Inflammatory macrophage treated with lipopolysaccharide for 4 hours (primary cell): Measurements from ENCODE around the gene STARD4.

Source experiments
- DNase-seq: peaks from one replicate; pipeline ENCODE4 v3.0.0-alpha.2; 2020

STARD4 gene

DNA sequence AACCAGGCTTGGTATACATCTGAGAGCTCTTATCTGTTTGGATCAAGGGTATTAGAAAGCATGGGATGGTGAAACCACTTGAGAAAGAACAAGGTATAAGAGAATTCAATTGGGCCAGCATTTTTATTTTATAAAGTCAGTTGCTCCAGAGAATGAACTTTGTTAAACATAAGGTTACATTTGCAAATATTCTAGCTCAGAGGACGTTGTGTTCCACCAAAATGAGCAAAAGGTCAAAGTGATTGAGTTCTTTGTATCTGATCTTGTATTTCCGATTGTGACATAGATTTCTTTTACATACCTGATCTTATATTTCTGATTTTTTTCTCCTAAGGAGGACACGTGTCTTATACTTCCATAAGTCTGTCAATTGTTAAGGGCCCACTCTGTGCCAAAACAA, 8.6 kb upstream of the STARD4 start:
- no peak for DNase-seq

DNA sequence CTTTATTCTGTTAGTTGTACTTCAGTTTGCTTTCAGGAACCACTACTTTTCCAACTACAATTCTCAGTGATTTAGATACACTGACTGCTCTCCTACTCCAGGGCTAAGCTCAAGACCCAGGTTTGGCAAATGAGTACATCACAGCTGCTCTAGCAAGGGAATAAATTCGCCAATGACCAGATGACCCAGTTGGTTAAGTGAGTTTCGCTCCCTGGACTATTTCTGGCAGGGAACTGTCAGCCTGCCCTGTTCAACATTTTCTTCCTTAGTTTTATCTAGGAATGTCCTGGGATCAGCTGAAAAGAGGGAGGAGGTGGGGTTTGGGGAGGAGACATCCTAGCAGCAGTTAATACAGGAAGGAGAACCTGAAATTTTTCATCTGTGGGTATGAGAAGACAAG, 6.4 kb upstream of the STARD4 start:
- DNase-seq, result no peak

DNA sequence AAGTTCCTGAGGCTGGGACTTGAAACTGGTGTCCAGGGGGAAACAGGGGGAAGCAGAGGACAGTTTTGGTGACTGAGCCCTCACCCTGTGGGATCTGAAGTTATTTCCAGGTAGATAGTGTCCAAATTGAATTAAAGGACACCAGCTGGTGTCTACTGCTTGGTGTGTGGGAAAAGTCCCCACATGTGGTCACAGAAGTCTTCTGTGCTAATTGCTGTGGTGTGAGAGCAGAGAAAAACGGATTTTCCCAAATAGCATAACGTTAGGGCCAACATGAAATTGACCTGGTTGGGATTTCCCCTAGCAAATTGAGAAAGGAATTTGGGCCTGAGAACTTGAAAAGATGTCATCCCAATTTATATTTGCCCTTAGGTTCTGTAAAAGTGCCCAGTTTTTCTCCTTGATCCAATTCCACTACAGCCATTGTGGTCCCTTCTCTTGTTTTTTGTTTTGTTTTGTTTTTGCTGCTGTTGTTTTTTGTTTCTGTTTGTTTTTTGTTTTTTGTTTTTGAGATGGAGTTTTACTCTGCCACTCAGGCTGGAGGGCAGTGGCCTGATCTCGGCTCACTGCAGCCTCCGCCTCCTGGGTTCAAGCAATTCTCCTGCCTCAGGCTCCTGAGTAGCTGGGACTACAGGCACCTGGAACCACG, 5.6 kb upstream of the STARD4 start:
- peak; percentile 91 for DNase-seq

GRCh38 chr5:111514087-111514486, 1.8 kb upstream of the STARD4 start:
- no peak for DNase-seq

GRCh38 chr5:111513131-111513520, 791 bp upstream of the STARD4 start:
- peak; percentile 93 for DNase-seq

DNA sequence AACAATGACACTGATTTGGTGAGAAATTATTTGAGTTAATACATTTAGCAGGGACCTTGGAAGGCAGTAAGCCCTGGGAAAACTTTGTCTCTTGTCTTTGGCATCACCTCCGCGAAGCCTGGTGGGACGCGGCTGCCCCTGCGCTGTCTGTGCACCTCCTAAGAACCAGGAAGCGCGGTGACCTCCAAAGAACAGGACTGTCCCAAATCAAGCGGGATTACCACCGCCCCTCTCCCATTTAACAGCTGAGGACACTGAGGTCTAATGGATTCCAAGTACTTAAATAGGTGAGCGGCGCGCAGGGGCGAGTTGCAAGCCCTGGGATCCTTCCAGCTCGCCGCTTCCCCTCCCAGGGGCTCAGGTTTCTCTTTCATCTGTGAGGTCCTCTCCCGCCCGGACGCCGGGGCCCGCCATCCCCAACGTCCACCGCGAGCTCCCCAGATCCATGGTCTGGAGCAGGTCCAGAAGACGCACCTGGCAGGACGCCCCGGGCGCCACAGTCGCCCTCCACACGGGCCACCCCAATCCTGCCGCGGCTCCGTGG, 432 bp downstream of the STARD4 start:
- DNase-seq, result peak; percentile 47

- no peak for DNase-seq
These were observed 1.0 kb downstream of the STARD4 start for GRCh38 chr5:111511174-111511830.

DNA sequence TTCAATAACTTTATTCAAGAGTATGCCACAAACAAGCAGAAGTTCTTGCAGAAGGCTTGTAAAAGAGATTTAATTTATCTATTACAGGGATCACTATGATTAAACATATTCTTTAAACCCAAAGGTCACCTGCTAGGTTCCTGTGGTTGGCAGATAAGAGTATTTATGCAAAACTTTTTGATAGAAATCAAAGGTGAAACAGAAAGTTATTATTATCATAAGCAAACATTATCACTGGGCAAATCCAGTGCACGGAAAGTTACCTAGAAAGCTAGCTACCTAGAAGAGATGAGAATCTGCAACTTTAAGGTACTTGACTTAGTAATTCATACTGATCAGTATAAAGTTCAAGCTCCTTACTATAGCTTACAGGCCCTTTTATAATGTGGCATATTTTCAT, 3.2 kb downstream of the STARD4 start:
- DNase-seq, result no peak

DNA sequence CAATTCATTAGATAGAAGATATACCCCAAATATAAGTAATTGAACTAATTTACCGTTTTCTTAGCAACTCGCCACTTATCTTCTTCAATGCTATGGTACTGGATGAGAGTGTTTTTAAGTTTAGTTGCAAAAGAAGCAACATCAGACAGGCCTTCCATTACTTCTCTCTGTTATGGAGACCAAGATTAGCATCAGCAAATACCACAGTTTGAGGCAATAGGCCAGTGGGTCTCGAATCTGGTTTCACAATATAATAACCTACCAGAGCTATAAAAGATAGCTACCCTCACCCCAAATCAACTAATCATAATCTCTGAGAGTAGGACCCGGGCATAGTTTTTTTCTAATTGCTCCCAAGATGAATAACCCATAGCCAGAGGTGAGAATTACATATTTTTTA, 5.1 kb downstream of the STARD4 start:
- DNase-seq, result no peak

- DNase-seq, result no peak
These were observed 7.2 kb downstream of the STARD4 start for GRCh38 chr5:111505096-111505495.

DNA sequence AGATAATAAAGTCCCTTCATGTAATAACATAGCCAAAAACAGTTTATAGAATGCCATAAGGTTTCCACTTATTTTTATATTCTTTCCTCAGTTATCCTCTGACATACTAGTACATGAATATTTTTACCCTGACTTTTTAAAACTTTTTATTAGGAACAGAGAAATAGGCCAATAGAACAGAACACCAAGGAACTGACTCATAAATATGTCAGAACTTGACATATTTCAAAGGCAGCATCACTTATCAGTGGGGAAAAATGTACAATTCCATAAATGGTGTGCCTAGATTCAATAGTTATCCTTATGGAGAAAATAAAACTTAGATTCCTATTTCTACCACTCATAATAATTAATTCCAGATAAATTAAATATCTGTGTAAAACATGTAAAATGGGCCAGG, 9.4 kb downstream of the STARD4 start:
- no peak for DNase-seq

- DNase-seq, result peak; percentile 48
These were observed 14.0 kb downstream of the STARD4 start for GRCh38 chr5:111498346-111498745.

- DNase-seq, result no peak
These were observed 17.2 kb downstream of the STARD4 start for GRCh38 chr5:111495159-111495558.

- DNase-seq, result no peak
These were observed 17.9 kb downstream of the STARD4 start for GRCh38 chr5:111494355-111494999.

- no peak for DNase-seq
These were observed 19.3 kb downstream of the STARD4 start for GRCh38 chr5:111493031-111493430.

- peak; percentile 53 for DNase-seq
These were observed 24.0 kb downstream of the STARD4 start for GRCh38 chr5:111488353-111488752.

DNA sequence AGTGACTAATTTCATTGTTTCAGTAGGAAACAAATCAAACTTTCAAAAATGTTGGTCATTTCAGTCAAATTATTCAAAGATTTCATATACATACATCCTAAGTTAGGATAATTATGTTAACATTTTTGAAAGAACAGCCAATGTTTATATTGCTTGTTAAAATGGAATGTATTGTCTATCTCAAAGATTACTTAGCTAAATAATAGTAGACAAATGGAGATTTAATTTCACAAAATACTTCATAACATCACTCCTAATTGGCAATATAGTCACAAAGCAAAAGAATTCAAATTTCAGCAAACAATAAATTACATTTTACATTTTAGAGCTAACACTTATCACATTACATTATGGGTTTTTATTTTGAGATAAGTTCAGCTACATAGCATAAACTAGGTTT, 25.4 kb downstream of the STARD4 start:
- DNase-seq, result no peak

- no peak for DNase-seq
These were observed 26.3 kb downstream of the STARD4 start for GRCh38 chr5:111486055-111486454.

GRCh38 chr5:111480346-111480745, 32.0 kb downstream of the STARD4 start:
- no peak for DNase-seq

DNA sequence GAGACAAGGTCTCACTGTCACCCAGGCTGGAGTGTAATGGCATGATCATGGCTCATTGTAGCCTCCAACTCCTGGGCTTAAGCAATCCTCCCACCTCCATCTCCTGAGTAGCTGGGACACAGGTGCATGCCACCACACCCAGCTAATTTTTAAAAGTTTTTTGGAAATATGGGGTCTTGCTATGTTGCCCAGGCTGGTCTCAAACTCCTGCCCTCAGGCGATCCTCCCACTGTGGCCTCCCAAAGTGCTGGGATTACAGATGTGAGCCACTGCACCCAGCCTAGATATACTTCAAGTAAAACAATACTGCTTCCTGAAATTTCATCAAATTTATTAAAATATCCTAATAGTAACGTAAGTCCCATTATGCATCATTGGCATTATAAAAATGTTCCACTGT, 33.4 kb downstream of the STARD4 start:
- no peak for DNase-seq

DNA sequence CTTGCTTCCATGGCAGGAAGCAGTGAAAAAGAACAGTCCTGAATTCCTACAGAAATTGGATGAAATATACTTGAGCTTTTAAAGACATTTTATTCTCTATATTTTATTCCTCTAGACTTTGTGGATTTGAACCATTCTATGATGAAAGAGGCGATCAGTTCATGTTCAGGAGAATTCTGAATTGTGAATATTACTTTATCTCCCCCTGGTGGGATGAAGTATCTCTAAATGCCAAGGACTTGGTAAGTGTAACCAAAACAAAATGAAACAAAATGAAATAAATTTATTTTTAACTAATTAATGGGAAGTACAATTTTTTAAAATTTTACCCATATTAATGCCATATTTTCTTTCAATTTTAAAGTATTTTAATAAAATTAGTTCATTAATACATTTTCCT, 34.1 kb downstream of the STARD4 start:
- DNase-seq, result no peak

- DNase-seq, result peak; percentile 73
These were observed 39.8 kb downstream of the STARD4 start for GRCh38 chr5:111472579-111472978.

DNA sequence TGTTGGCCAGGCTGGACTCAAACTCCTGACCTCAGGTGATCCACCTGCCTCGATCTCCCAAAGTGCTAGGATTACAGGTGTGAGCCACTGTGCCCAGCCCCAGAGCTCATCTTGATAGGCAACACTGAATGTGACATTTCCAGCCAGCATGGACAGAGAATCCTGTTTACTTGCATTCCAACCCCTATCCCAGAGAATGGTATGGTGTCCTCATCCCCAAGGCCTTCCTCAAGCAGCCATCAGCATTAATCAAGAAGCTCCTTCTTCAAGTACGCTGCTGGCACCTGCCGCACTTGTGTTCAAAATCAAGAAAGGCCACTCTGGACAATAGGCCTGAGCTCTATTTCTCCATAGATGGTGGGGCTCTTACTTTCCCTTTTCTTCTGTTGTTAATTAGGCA, 40.2 kb downstream of the STARD4 start:
- no peak for DNase-seq

GRCh38 chr5:111469903-111470302, 42.4 kb downstream of the STARD4 start:
- DNase-seq, result no peak
